GM21529 (cell line): ENCODE results near the gene HOXD13.
A peak's percentile ranks its signal among the peaks of the same experiment; 100 is the strongest.

Experiments
- ATAC-seq: cut with Tn5 transposase; IDR thresholded peaks from one replicate; pipeline ENCODE4 v1.9.1; 2021; ENCODE audit not compliant: unreplicated experiment

HOXD13 gene

GRCh38 chr2:176130957-176131847 lies 38.7 kb downstream of the HOXD13 start:
- ATAC-seq: no peak

DNA sequence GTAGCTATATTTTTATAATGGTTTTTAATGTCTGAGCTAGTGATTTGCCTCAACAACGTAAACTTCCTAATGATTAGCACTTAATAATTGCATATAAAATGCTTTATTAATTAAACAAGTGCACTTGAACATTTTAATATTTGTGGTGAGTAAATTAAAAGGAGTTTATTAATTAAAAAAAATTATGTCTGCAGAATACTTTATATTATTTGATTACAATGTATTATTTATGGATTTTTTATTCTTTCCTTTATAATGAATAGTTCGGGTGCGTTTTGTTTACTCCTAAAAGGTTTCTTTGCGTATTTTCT lies 39.3 kb downstream of the HOXD13 start:
- no peak for ATAC-seq

DNA sequence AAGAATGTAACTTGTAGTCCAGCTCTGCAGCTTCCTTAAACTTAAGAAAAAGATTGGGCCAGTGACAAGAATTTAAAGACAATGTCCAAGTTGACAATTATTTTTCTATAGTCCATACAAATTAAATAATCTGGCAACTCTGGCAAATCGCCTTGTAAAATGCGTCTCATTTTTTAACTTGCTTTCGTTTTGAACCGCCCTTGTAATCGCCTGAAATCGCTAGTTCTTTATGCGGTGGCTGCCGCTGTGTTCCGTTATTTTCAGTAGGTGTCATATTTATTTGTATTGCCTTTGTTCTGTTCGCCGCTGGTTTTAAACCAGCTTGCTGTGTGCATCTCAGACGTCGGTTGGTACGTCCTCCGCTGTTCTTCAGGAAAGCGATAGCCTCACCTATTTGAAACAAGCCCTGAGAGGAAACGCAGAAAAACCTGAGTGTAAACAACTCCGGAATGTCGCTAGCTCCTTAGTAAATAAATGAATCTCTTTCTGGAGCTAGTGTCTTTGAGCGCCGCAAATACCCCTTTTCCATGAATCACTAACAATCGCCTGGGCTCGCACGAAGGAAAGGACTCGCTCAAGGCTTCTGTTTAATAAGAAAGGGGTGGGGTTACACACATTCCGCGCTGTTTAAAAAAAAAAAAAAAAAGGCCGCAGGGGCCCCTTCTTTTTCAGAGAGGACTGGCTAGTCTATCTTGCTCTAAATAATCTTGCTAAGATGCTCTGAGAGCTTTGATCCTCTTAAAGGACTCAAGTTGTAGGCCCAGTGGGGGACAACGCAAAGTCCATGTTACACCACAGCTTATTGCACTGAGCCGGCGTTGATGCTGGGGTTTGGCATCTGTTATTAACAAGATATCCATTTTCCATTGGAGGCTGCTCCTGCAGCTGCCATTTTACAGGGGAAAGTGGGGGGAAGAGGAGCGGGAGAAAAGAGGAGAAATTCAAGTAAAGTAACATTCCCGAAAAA lies 40.0 kb downstream of the HOXD13 start:
- ATAC-seq: no peak

DNA sequence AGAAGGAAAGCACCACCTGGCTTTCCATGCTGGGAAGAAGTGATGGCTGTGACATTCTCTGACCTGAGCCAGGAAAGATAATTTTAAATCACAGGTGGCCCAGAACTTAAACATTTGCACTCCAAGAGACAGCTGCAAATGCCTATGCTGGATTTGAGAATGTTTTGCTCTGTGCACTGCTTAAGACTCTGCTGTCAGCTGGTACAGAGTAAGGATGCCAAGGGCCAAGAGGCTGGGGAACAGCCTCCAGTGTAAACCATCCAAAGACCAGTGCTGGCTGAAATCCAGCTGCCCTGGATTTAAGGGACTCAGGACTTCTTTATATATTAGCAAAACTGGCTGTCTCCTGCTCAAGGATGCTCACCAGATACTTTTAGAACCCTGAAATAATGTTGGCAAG lies 40.9 kb downstream of the HOXD13 start:
- ATAC-seq: no peak

- ATAC-seq: no peak
These were observed 41.5 kb downstream of the HOXD13 start for GRCh38 chr2:176134035-176134434.

GRCh38 chr2:176135035-176135440 lies 42.5 kb downstream of the HOXD13 start:
- ATAC-seq: no peak

DNA sequence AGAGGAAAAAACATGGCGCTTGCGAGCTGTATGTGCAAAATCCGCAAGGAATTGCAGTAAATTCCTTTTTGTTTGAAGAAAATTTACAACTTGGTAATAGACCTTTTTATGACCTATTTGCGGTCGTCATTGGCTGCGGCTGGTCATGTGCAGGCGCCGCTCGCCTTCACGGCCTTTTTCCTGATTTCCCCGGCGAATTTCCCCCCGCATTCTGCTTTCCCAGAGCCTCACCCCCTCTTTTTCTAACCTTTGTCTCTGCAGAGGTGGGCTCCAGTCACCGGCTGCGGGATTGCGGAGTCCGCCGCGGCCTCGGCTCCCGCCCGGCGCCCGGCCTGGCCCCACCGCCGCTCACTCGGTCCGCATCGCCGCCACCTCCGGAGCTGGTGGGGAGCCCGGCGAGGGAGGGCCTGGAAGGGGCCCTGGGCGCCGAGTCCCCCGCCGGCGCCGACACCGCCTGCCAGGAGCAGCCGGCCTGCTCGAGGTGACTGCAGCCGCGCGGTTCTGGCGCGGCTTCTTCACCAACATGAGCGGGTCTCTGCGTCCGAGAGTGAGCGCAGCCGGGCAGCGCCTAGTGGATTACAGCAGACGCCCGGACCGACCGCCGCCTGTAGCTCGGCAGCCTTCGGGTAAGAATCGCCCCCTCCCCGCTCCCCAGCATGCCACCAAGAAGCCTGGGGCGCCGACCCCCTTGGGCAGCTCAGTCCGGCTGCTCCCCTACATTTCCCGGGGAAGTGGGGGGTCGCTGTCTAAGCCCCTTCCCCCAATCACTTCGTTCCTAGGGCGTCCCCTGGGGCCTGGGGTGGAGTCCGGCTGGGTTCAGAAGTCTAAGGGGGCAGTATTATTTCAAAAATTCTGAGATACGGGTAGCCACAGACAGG lies 44.1 kb downstream of the HOXD13 start:
- no peak for ATAC-seq

GRCh38 chr2:176137252-176137580 lies 44.7 kb downstream of the HOXD13 start:
- no peak for ATAC-seq

DNA sequence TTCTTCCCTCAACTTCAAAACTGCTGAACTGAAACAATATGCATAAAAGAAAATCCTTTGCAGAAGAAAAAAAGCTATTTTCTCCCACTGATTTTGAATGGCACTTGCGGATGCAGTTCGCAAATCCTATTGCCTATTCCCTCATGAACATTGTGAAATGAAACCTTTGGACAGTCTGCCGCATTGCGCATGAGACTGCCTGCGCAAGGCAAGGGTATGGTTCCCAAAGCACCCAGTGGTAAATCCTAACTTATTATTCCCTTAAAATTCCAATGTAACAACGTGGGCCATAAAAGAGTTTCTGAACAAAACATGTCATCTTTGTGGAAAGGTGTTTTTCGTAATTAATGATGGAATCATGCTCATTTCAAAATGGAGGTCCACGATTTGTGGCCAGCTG lies 45.4 kb downstream of the HOXD13 start:
- ATAC-seq: no peak

GRCh38 chr2:176138526-176138922 lies 46.0 kb downstream of the HOXD13 start:
- no peak for ATAC-seq

GRCh38 chr2:176138923-176139660 lies 46.6 kb downstream of the HOXD13 start:
- ATAC-seq: no peak

GRCh38 chr2:176139661-176140512 lies 47.4 kb downstream of the HOXD13 start:
- ATAC-seq: no peak

- peak; percentile 88 for ATAC-seq
These were observed 48.2 kb downstream of the HOXD13 start for GRCh38 chr2:176140513-176141317.

DNA sequence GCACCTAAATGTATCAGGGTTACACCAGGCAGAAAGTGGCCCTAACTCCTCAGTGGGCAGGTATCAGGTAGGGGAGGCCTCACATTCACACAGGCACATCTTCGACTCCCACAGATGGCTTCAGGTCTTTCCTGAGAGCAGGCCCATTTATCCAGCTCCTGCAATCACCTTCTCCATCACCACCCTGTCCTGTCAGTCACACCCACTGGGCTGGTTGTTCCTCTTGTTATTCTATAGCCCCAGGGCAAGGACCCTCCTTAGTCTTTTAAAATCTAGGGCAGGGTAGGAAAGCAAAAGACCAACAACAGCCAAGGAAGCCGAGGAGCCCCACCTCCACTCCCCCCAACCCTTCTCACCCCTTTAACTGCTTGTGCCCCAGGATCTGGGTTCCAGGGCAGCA lies 49.8 kb downstream of the HOXD13 start:
- ATAC-seq: no peak
